Measurements from ENCODE around the gene MYRIP.

DNA sequence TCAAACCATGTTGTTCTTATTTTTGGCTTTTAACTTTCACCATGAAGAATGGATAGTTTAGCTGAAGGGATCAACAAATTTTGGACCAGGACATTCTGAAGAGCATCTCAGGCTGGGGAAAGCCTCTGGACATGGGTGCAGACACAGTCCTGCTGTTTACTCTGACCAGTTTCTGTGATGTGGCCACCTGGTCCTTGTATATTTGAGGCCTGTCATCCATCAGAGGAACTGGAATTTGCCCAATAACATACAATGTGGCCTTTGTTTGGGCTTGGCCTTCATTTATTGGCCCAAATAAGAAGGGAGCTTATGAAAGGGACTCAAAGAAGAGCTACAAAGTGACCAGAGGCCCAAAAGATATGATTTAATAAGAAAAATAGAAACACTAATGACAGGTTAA lies 127.9 kb downstream of the MYRIP start:
- TF ChIP-seq, protein P1, sequence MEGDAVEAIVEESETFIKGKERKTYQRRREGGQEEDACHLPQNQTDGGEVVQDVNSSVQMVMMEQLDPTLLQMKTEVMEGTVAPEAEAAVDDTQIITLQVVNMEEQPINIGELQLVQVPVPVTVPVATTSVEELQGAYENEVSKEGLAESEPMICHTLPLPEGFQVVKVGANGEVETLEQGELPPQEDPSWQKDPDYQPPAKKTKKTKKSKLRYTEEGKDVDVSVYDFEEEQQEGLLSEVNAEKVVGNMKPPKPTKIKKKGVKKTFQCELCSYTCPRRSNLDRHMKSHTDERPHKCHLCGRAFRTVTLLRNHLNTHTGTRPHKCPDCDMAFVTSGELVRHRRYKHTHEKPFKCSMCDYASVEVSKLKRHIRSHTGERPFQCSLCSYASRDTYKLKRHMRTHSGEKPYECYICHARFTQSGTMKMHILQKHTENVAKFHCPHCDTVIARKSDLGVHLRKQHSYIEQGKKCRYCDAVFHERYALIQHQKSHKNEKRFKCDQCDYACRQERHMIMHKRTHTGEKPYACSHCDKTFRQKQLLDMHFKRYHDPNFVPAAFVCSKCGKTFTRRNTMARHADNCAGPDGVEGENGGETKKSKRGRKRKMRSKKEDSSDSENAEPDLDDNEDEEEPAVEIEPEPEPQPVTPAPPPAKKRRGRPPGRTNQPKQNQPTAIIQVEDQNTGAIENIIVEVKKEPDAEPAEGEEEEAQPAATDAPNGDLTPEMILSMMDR (IDR thresholded peaks at IDR 0.05; ENCODE audit: low read depth, low read length): no peak
- TF ChIP-seq POLR2A (IDR thresholded peaks at IDR 0.05; ENCODE audit: extremely low read depth, insufficient read length): no peak
